HG02884 (cell line): ENCODE results near the gene HSPB6.
A peak's percentile ranks its signal among the peaks of the same experiment; 100 is the strongest.

Experiments used
- ATAC-seq: cut with Tn5 transposase; IDR thresholded peaks from one replicate; pipeline ENCODE4 v1.9.1; 2021; ENCODE audit warnings: mild to moderate bottlenecking, moderate library complexity; ENCODE audit not compliant: unreplicated experiment

HSPB6 gene

DNA sequence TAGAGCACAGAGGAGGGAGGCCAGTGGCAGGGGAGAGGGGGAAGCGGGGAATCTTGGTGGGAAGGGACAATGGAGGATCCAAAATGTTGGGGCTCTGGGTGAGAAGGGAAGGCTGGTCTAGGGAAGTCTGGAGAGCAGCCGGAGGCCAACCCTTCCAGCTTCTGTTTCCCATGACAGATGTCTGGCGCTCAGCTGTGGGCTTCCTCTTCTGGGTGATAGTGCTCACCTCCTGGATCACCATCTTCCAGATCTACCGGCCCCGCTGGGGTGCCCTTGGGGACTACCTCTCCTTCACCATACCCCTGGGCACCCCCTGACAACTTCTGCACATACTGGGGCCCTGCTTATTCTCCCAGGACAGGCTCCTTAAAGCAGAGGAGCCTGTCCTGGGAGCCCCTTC is 10.3 kb downstream of the HSPB6 start:
- no peak for ATAC-seq

DNA sequence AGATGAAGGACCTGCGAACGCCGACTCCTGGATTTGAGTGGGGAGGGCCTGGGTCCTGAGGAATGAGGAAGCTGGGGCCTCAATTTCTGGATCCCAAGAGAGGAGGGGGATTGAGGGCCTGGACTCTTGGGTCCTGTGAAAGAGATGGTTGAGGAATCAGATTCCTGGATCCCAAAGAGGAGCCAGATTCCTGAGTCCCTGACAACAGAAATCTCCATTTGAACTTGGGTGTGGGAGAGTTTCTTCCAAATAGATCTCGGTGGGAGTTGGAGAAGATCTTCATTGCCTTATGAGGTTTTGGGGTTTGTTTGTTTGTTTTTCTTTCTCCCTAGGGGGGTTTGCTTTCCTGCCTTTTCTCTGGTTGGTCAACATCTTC is 10.8 kb downstream of the HSPB6 start:
- no peak for ATAC-seq

DNA sequence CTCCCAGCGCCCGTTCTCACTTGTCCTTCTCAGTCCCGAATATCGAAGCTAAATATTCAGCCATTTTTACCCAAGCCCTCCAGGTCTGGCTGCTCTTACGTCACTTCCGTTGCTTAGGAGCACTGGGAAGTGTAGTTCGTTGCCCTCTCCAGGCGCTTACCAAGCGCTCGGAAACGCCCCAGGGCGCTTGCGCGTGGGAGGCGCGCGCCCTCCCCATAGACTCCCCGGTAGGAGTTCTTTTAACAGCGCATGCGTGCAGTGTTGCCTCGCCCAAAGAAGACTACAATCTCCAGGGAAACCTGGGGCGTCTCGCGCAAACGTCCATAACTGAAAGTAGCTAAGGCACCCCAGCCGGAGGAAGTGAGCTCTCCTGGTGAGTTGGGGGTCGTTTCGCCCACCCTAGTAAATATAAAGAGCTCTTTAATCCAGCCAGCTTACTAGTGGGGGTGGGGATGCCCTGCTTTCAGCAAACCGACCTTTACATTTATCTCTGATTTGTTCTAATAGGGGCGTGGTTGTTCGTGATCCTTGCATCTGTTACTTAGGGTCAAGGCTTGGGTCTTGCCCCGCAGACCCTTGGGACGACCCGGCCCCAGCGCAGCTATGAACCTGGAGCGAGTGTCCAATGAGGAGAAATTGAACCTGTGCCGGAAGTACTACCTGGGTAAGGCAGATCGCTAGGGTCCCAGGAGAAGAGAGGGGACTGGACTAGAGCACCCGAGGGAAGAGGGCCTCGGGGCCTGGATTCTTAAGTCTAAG is 11.3 kb downstream of the HSPB6 start, which contains the start of the genes PSENEN and U2AF1L4:
Gene PSENEN (plus strand): TSS at position 324 of the 759 bp plus-strand sequence. CDS start 280 bp downstream, at position 604.
Gene U2AF1L4 (minus strand): TSS at position 91 of the 759 bp plus-strand sequence. CDS start 27 bp downstream, at position 64.
- ATAC-seq, result peak; percentile 30

DNA sequence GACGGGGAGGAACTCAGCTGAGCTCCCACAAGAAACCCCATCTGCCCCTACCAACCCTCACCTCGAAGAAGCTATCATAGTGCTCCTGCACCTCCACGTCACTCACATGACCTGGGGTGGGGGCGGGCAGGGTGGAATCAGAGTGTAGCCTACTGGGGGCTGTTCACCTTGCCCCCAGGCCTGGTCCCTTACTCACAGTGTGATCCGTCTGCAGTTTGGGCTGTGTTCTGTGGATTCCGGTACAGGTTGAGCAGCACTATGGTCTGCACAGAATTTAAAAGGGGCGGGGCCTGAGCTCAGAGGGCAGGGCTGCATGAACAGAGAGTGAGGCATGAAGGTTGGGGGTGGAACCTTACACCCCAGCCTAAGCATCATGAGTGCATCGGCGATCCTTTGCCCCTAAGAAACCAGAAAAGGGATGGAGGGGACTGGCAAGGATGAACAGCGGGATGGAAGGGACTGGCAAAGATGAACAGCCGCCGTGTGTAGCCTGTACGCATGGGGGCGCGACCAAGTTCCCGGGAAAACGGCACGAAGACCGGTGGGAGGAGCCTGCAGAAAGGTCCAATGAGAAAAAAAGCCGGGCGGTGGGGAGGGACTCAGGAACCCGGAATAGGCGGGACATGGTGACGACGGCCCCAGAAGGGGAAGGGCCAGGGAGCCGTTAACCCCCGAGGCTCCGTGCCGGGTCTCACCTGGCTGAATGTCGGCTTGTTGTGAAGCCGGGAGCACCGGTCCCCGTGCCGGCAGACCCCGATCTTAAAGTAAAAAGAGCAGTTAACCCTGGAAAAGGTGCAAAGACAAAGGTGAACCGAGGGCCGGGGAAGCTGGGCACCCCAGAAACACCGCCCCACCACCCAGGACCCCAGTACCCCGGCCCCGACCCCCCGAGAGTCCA is 12.2 kb downstream of the HSPB6 start:
- ATAC-seq, result peak; percentile 34

DNA sequence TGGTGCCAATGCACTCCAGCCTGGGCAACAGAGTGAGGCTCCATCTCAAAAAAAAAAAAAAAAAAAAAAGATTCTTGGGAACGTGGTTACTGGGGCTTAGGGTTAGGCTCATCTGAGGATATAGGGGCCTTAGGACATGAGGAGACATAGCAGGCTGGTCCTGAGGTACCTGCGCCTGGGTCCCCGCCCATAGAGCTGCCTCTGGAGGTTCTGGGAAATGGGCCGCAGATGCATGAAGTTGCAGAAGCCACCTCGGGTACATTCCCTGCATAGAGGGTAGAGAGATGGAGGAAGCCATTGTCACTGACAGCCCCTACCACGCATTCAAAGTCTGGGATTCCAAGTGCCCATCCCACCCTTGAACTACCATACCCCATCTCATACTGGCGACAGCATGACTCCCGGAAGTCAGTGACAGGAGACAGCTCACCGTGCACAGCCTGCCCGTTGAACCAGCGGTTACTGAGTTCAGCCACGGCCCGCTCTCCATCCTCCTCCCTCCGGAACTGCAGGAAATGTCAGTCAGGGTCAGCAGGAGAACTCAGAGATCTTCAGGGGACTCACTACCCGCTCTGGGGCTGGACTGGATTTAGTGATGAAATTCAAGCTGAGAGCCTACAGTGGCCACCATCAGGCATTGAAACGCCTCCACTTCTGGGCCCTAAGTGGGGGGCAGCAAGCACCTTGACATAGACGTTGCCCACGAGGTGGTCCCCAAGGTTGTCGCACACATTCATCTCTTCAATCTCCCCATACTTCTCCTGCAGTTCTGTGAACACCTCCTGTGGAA is 13.0 kb downstream of the HSPB6 start:
- no peak for ATAC-seq

DNA sequence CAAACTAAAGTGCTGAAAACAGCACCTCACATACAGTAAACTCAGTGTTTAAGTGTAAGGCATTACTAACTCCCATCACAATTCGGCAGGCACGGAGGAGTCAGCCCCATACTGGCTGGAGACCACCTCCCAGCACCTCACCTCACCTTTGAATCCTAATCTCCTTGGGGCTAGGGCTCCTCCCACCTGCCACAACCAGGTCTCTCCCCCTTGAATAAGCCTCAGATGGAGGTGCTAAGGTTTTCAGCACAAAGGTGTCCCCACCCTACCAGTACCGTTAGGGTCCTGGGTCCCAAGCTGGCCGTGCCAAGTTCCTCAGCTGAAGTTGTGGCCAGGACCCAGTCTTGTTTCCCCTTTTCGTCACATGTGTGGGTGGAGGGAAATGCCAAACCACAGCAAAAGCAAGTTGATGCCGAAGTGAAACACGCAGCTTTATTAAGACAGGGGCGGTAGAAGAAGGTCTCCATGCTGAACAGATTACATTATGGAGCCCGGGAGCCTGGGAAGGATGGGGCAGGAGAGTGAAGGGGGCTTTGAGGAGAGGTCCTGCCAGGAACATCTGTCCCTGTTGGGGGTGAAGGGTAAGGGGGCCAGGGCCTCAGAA is 14.6 kb downstream of the HSPB6 start, which contains the start of gene IGFLR1:
Gene IGFLR1 (minus strand): TSS at position 332 of the 604 bp plus-strand sequence. CDS start 1,272 bp downstream, outside the sequence.
- no peak for ATAC-seq

DNA sequence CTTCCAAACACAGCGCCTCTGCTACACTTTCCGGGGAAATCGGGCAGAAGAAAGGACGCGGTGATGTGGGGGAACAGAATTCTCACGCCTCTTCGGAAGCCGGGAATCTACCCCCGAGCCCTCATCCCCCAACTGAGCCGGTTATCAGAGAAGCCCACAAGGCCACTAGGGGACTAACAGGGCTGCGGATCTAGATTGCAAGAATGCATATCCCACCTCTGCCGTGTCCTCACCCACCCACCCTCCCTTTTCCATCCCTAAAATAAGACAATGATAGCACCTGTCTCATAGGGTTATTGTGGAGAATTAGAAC is 15.7 kb downstream of the HSPB6 start:
- no peak for ATAC-seq

DNA sequence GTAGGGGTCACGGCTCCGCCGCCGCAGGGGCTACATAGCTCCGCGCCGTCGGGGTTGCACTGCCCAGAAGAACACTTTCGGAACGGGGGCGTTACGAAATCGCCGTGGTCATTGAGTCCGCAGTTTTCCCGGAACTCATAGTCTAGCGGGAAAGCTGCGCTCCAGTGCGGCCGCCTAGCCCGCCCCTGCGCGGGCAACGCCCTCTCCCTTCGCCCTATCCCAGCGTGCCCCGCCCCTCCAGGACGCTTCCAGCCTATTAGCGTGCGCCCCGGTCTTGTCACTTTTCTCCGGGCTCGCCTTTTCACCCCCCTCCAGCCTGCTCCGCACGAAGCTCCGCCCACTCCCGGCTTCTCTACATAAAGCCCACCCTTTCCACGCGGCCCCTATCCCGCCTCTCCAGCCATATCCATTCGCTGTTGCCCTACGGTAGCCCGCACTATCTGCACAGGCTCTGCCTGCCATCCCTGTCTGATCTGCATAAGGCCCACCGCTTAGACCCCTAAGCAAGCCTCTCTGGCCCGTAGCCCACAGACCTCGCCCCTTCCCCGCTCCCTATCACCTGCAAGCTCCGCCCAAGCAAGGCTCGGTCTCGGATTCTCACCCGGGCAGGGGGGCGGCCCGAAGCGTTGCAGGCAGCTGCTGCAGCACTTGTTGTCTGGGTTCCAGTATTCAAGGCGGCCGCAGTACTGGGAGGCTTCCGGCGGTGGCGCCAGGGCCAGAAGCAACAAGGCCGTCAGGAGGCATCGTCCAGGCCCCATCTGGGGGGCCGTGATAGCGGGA is 16.2 kb downstream of the HSPB6 start:
- peak; percentile 48 for ATAC-seq

DNA sequence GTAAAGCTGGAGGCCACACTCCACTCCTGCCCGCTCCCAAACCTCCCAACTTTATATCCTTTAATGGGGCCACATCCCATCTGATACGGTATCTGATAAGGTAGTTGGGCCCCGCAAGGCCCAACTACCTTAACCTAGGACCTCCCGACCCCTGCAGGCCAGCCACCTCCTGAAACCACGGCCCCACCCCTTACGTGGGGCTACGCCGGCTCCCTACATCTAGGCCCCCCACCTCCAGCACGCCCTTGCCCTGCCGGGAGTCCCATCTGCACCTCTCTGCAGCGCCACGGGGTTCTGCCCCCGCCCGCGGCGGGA is 16.8 kb downstream of the HSPB6 start:
- no peak for ATAC-seq

DNA sequence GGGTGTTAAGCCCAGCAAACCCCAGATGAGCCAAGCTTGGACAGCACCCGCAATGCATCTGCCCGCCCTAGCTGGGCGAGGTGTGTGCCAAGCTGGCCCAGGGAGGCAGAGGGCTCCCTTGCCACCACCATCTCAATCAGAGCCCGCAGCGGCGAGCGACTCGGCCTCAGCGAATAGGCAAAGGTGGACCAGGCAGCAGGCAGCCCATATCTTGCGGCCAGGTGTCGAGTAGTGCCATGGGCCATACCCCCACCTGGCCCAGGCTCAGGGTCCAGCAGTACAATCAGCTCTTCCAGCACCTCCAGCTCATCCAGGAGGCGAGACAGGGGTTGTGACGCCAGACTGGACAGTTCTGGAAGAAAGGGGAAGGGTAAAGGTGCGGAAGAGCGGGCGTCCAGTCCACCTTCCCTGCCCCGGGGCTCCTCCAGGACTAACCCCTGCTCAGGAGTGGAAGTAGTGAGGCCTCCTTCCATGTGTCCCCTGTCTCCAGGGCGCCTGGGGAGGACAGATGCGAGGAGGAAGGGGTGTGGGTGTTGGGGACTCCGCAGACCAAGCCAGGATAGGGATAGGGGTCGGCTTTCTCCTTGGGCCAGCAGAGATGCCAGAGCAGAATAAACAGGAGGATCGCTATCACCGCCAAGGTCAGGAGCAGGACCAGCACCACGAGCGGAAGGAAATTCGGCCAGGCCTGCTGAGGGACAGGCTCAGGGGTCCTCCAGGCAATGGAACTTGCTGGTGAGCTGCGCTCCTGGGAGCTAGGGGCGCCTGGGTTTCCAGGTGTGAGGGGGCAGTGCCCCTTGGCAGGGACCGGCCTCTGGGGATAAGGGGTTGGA is 17.3 kb downstream of the HSPB6 start:
- ATAC-seq, result no peak

DNA sequence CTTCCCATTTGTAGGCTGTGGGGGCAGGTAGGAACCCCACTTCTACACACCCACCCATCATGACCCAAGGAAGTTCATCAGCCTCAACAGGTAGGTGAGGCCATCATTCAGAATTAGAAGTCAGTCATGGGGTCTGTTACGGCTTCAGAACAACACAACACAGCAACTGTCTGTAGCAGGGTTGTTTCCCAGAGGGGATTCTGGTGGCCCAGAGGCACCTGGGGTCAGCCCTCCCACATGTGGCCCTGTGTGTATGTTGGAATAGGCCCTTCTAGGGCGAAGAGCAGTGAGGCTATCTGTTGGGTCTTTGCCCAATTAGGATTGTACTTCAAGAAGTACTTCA is 18.0 kb downstream of the HSPB6 start:
- no peak for ATAC-seq

DNA sequence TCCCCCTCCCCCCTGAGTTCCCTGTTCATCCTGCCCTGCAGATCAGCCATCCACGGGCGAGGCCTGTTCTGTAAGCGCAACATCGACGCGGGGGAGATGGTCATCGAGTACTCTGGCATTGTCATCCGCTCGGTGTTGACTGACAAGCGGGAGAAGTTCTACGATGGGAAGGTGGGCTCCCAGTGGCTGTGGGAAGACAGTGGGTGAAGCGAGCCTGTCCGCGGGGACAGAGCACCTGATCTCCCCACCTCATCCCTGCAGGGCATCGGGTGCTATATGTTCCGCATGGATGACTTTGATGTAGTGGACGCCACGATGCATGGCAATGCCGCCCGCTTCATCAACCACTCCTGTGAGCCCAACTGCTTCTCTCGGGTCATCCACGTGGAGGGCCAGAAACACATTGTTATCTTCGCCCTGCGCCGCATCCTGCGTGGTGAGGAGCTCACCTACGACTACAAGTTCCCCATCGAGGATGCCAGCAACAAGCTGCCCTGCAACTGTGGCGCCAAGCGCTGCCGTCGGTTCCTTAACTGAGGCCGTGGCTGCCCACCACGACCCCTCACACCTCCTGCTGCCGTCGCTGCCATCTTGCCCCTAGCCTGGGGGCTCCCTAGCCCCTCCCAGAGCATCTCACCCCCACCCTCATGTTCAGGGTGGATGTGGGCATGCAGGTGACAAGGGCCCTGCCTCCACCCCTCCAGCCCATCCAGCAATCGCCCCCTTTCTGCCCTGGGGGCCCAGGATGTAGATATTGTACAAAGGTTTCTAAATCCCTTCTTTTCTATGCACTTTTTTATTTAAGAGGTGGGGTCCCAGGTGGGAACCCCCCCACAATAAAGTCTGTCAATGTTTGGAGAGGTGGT is 18.6 kb downstream of the HSPB6 start:
- no peak for ATAC-seq

DNA sequence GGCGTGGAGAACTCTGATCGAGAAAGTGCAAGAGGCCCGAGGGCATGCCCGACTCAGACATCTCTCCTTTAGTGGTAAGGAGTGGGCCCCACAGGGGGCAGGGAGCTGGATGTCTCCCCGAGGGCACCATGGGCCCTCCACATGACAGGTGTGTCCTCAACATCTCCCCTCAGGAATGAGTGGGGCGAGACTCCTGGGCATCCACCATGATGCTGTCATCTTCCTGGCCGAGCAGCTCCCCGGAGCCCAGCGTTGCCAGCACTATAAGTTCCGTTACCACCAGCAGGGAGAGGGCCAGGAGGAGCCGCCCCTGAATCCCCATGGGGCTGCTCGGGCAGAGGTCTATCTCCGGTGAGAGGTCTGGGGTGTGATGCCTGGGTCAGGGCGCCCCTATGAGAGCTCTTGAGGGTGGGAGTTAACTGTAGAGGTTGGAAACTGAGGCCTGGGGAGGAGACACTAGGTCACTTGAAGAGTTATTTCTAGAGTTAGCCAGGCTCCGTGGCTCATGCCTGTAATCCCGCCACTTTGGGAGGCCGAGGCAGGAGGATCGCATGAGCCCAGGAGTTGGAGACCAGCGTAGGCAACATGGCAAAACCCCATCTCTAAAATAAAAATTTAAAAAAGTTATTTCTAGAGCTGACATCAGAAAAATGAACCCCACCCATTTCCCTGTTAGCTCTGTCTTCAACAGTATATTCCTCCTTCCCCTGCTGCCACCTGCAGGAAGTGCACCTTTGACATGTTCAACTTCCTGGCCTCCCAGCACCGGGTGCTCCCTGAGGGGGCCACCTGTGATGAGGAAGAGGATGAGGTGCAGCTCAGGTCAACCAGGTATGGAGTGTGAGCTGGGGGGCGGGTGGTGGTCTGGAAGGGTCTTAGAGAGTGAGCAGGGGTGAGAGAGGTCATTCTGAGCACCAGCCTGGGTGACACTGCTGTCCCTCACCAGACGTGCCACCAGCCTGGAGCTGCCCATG is 19.6 kb downstream of the HSPB6 start:
- ATAC-seq, result no peak

DNA sequence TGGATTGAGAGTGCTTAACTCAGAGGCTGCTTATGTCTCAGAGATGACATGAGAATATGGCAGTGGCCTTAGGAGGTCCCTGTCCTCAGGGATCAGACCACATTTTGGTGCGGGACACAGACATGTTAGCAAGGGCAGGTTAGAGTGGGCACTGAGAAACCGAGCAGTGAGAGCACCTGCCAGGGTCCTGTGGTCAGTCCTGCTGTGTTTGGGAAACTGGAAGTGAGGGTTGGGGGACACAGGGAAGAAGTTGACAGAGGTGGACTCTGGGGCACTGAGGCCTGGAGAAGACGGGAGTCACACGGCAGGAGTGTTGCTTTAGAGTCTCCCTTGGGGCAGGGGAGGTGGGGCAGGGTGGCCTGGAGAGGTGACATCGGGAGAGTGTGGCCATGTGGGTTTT is 21.9 kb downstream of the HSPB6 start:
- ATAC-seq, result no peak

DNA sequence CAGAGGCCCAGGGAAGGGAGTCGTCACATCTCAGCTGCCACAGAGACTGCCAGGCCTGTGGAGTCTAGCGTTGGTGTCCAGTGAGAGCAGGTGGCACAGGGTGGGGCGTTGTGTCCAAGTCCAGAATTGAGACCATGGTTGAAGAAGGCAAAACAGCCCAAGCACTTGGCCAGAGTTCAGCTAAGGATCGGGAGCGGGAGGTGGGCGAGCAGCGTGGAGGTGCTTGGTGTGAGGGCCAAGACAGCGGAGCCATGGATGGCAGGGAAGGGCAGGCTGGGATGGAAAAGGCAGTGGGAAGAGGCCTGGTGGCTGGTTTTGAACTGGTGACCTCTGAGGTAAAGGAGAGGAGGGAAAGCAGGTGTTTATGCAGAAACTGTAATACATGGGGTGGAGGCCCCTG is 22.6 kb downstream of the HSPB6 start:
- no peak for ATAC-seq

DNA sequence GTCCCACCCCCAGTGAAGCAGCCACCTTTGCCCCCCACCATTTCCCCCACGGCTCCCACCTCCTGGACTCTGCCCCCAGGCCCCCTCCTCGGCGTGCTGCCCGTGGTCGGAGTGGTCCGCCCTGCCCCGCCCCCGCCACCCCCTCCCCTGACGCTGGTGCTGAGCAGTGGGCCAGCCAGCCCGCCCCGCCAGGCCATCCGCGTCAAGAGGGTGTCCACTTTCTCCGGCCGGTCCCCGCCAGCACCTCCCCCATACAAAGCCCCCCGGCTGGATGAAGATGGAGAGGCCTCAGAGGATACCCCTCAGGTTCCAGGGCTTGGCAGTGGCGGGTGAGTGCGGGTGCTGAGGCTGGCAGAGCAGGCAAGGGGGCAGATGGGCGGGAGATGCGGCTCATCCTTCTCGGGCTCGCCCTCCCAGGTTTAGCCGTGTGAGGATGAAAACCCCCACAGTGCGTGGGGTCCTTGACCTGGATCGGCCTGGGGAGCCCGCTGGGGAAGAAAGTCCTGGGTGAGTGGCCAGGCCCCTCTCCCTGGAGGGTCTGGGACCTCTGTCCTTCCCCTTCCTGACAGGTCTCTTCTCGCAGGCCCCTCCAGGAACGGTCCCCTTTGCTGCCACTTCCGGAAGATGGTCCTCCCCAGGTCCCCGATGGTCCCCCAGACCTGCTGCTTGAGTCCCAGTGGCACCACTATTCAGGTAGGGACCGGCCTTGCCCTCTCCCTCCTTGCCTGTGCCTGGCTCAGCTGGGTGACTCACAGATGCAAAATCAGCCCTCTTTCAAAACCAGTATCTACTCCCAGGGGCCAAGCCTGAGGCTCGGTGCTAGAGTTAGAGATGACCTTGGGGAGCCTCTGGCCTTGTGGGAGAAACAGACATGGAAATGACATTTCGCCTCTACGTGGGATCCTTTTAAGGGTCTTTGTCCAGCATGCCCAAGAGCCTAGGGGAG is 23.4 kb downstream of the HSPB6 start:
- ATAC-seq, result no peak
